Sciatic nerve (tissue), 2 donors: Measurements from ENCODE around the gene LAMB3. TPM values are rescaled to one million over a fixed set of nuclear protein-coding genes. Genes with fewer than 3 reads are reported as not detected.

Experiments used
- ATAC-seq: fragments of 200-7000 bp; cut with Tn5 transposase; one replicate; pipeline ENCODE4 v1.9.1; 2020; ENCODE audit warnings: mild to moderate bottlenecking, moderate library complexity
- DNase-seq: peaks from one replicate; pipeline ENCODE4 v3.0.0-alpha.2; 2020; ENCODE audit warnings: low spot score
- intact Hi-C: fragments of 100-400 bp; cut with DNase I; formaldehyde crosslinking; loops from one replicate; pipeline ENCODE4 v1.14.2; 2022
- total RNA-seq: library from RNA; stranded (reverse); fragmentation: NEBNext Ultra II Directional; extraction: Animal tissue kit (Norgen Biotek cat#: 25700); gene quantifications from one replicate; pipeline ENCODE4 v1.2.1, GENCODE V29; 2021
- donor health status: DM: no; HTN: no; CAD: no.
- donor health status: DM: no; HTN: no; CAD: no.

The LAMB3 gene
- total RNA-seq, 1 donor from 2014 or later, result 2.8 TPM

- ATAC-seq (peak; percentile 86), DNase-seq (no peak)
- intact Hi-C loops, result no loop called here
Observed at GRCh38 chr1:209643285-209644020, 8.8 kb downstream of the LAMB3 start.

GRCh38 chr1:209642816-209643215, 9.4 kb downstream of the LAMB3 start:
- ATAC-seq (no peak), DNase-seq (no peak)
- intact Hi-C loops, result no loop called here

GRCh38 chr1:209641832-209642172, 10.4 kb downstream of the LAMB3 start:
- intact Hi-C loops, result no loop called here
- peak; percentile 76 for DNase-seq
- ATAC-seq, result peak; percentile 89

- intact Hi-C loops, result no loop called here
- ATAC-seq (no peak), DNase-seq (no peak)
Observed at GRCh38 chr1:209635850-209636249, 16.4 kb downstream of the LAMB3 start.

GRCh38 chr1:209634005-209634737, 18.1 kb downstream of the LAMB3 start:
- DNase-seq (no peak), ATAC-seq (no peak)
- intact Hi-C loops, result no loop called here

- DNase-seq (no peak), ATAC-seq (no peak)
- intact Hi-C loops, result no loop called here
Observed at GRCh38 chr1:209633335-209633997, 18.8 kb downstream of the LAMB3 start.

GRCh38 chr1:209630383-209631225, 21.6 kb downstream of the LAMB3 start:
- ATAC-seq (no peak), DNase-seq (no peak)
- intact Hi-C loops, result loop anchor here (2.0 kb wide), 1 partner anchor 24 kb away; no protein-coding TSS in a partner anchor

GRCh38 chr1:209629621-209630382, 22.4 kb downstream of the LAMB3 start:
- intact Hi-C loops, result loop anchor here (2.0 kb wide), 1 partner anchor 25 kb away; no protein-coding TSS in a partner anchor
- ATAC-seq (no peak), DNase-seq (no peak)

GRCh38 chr1:209628618-209629299, 23.5 kb downstream of the LAMB3 start:
- no peak for ATAC-seq
- no peak for DNase-seq
- intact Hi-C loops, result no loop called here

GRCh38 chr1:209627732-209628196, 24.5 kb downstream of the LAMB3 start:
- intact Hi-C loops, result no loop called here
- ATAC-seq (peak; percentile 78), DNase-seq (peak; percentile 86)

GRCh38 chr1:209627027-209627731, 25.0 kb downstream of the LAMB3 start:
- no peak for DNase-seq
- intact Hi-C loops, result no loop called here
- ATAC-seq, result peak; percentile 8

- intact Hi-C loops, result no loop called here
- ATAC-seq, result peak; percentile 12
- no peak for DNase-seq
Observed at GRCh38 chr1:209626346-209627026, 25.7 kb downstream of the LAMB3 start.

- peak; percentile 53 for ATAC-seq
- intact Hi-C loops, result no loop called here
- no peak for DNase-seq
Observed at GRCh38 chr1:209625791-209626285, 26.4 kb downstream of the LAMB3 start.

- no peak for ATAC-seq
- intact Hi-C loops, result no loop called here
- no peak for DNase-seq
Observed at GRCh38 chr1:209624558-209625549, 27.4 kb downstream of the LAMB3 start.
